Fibroblast of skin of right biceps (primary cell): ENCODE data around the gene GAST.

Source experiments
- DNase-seq: peaks from one replicate; pipeline ENCODE4 v3.0.0-alpha.2; 2013

GAST gene

DNA sequence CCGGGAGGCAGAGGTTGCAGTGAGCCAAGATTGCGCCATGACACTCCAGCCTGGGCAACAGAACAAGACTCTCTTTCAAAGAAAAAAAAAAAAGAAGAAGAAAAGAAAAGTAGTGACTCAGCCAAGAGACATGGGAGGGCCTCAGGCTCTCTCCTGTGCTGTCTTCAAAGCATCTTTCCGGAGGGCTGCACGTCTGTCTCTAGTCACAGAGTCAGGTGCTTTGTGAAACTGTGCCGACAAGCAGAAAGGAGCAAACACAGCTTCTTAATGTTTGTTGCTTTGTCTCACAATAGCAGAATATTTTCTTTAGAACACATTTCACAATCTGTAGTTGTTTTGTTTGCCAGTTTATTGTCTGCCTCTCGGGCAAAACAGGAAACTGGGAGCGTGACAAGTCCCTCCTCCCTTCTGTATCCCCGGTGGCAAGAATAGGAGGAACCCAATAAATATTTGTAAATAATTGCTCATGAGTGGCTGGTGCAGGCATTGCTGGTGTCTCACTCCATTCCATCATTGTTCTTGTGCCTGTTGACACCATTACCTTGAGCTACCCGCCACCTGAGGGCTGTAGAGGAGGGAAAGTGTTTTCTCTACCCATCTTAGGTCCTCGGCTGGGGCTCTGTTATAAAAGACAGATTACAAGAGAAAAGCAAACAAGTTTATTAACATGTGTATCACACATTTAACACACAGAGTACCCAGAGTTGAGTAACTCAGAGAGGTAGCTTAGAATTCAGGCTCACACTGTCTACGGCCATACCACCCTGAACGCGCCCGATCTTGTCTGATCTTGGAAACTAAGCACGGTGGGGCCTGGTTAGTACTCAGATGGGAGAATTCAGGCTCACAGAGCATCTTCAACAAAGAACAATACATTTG is 5.5 kb downstream of the GAST start:
- DNase-seq = peak; percentile 9

DNA sequence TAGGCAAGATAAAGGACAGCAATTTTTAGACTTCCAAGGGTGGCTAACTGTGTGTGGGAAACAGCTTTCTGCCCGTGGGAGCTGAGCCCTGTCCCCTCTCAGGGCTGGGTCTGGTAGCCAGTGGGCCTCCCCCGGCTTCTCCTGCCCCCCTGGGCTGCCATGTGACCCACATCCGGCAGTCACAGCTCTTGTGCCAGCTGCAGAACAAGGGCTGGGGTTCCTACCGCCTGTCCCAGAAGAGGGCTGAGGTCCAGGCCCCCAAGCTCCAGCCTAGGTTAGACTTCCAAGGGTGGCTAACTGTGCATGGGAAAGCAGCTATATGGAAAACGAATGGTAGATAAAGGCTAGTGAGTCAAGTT is 6.1 kb downstream of the GAST start:
- no peak for DNase-seq

DNA sequence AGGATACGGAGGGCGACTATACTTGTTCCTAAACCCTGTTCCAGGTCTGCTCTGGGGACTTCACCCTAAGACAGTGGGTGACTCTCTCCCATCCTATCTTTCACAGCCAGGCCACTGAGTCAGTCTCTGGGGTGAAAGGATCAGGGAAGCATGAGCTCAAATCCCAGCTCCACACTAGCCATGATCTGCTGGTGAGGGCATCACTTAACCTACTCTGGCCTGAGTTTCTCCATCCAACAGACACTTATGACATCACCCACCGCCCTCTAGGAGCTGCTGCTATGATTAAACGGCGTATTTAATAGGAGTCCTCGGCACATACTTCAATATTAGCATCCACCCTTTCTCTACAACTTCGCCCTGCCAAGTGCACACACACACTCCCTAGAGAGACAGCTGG is 10.1 kb downstream of the GAST start:
- no peak for DNase-seq

DNA sequence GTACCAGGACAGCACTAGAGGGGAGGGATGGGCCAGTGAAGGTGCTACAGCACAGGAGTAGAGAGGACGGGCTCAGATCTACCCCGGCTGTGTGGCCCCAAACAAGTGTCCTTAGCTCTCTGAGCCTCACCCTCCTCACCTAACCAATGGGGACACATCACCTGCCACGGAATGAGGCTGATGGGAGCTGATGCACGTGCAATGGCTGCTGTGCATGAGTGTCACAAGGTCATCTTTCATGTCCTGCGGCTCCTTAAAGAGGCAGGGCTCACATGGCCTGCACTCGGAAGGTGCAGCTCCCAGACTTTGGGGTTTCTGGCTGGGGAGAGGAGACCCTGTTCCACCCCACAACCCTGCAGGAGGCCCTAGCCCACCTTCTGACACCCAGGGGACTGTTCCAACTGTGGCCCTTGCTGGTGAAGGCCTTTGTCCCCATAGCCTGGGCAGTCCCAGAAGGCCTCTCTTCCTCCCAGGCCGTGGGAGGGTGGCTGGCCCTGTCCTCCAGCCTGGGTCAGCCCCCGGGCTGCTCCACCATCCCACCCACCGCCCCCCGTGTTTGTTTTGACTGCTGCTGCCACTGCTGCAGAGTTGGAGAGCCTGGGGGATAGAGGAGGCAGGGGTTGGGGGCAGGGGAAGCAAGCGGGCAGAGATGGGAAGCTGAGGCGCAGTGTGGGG is 11.8 kb downstream of the GAST start:
- DNase-seq = no peak

DNA sequence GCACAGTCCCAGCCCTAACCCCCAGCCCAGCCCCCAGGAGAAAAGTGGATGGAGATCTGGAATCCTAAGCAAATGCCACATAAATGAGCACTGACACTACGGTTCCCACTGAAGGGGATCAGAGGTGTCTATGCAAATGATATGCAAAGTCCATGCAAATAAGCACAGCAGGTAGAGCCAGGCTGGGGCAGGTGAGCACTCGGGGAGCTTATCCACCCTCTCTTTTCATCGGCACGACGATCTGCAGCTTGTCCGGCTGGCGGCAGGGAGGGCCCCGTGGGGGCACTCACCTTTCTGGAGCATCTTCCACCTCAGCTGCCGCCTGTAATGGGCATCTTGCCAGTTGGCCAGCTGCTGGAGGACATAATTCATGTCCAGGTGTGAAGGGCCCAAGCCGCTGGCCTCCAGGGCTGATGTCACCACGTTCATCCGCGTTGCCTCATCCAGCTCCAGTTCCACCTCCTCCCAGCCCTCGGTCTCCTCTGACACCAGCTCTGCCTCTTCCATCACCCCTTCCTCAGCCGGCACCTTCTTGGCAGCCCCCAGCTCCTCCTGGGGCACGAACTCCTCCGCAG is 12.4 kb downstream of the GAST start:
- no peak for DNase-seq

- DNase-seq = no peak
Measured at GRCh38 chr17:41725134-41725533, 13.0 kb downstream of the GAST start.

DNA sequence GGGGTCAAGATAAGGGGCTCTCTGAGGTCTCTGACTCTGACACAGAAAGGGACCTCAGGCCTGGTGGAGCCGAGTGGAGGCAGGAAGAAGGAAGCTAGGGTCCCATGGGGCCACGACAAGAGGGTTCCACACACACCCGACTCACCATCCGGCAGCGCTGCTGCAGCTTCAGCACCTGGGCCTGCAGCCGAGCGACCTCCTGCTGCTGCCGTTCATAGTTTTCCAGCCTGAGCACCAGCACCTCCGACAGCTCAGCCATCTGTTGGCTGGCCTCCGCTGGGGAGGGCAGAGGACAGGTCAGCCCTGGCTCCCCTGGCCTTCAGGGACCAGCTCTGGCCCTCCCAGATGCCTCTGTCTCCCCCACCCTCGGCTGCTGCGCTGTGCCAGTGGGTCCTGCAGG is 15.9 kb downstream of the GAST start:
- no peak for DNase-seq

GRCh38 chr17:41730479-41730878 is 18.3 kb downstream of the GAST start:
- DNase-seq = no peak

- no peak for DNase-seq
Measured at GRCh38 chr17:41731836-41732235, 19.7 kb downstream of the GAST start.

- no peak for DNase-seq
Measured at GRCh38 chr17:41733348-41734138, 21.4 kb downstream of the GAST start.

- peak; percentile 4 for DNase-seq
Measured at GRCh38 chr17:41734139-41734948, 22.2 kb downstream of the GAST start, which contains the start of gene HAP1. Gene HAP1 (minus strand): TSS chr17:41734643. CDS start chr17:41734634, 9 bp downstream.

GRCh38 chr17:41734949-41735313 is 22.8 kb downstream of the GAST start:
- no peak for DNase-seq

GRCh38 chr17:41735744-41736143 is 23.6 kb downstream of the GAST start:
- no peak for DNase-seq

DNA sequence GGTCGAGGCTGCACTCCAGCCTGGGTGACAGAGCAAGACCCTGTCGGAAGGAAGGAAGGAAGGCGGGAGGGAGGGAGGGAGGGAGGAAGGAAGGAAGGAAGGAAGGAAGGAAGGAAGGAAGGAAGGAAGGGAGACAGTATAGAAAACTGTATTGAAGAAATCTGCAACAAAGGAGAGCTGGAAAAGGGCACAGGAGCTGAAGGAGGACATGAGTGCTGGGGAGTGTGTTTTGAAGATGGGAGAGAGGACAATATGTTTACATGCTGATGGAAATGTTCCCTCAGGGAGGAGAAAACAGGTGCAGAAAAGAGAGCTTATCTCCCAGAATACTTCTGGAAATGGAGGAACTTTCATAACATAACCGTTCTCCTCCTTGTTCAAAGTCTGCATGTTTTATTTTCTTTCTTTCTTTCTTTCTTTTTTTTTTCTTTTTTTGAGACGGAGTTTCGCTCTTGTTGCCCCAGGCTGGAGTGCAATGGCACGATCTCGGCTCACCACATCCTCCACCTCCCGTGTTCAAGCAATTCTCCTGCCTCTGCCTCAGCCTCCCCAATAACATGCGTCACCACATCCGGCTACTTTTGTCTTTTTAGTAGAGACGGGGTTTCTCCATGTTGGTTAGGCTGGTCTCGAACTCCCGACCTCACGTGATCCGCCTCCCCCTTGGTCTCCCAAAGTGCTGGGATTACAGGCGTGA is 25.0 kb downstream of the GAST start:
- DNase-seq = no peak

- DNase-seq = no peak
Measured at GRCh38 chr17:41737680-41738023, 25.5 kb downstream of the GAST start.

DNA sequence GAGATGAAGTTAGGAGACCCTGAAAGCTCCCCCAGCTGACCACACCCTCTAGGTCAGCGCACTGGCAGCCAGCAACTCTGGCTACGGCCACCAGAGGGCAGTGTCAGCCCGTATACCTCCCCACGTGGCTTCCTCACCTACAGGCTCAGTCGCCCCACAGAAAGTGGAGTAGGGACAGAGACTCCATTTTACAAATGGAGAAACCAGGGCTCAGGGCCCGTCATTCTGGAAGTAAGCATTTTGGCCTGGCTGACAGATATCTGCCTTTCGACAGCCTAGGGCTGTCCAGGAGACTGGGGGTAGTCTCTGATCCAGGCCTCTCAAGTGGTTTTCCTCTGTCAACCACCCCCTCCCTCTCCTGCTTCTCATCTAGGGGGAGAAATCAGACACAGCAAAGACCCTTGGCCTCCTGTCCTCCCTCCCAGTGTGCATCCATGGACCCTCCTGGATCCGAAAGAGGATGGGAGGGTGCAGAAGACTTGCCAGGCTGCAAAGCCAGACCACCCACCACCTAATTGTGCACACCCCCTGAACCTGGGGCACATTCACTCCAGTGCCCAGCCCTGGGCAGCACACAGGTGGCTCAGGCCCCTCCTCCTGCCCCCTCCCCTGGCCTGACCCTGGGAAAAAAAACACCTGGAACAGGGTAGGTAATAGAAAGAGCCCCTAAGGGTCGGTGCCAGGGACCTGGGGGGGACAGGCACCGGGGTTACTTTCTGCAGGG is 26.1 kb downstream of the GAST start:
- DNase-seq = peak; percentile 73

DNA sequence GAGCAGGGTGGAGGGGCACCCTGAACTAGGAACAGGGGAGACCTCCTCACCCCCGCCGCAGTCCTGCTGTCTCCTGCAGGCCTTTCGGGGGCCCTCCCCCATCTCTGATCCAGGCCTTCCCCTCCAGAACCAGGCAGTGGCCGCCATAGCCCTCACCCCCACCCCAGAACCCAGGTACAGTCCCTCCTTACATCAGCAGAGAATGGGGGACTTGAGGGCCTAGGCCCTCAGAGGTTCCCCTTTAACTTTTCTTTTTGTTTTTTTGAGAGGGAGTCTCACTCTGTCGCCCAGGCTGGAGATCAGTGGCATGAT is 26.6 kb downstream of the GAST start:
- DNase-seq = no peak

GRCh38 chr17:41739661-41740352 is 27.7 kb downstream of the GAST start:
- DNase-seq = peak; percentile 49

- no peak for DNase-seq
Measured at GRCh38 chr17:41740506-41740905, 28.4 kb downstream of the GAST start.

DNA sequence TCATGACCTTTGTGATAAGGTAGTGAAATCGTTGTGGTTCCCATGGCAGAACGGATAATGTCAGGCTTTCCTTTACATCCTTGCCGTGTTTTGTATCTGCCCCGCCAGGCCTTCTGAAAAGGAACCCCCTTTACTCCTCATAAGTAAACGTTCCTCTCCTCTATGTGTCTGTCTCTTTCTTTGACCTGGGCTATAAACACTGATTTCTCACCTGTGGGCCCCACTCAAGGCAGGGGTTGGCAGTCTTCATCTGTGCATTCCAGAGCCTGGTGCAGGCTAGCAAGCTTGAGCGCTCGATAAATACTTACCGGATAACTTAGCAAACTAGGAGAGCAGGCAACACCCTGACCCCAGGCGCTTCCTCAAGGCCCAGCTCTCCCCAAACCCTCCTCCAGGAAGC is 29.6 kb downstream of the GAST start:
- DNase-seq = no peak

- no peak for DNase-seq
Measured at GRCh38 chr17:41748275-41748674, 36.1 kb downstream of the GAST start.
